Breast epithelium (tissue), 3 donors: ENCODE results near the gene NEURL1B.

Experiments used
- CTCF ChIP-seq, 3 donors: fragments of 450-650 bp; IDR thresholded peaks; one replicate each; pipeline ENCODE4 v1.5.1; 2016 to 2017; ENCODE audit warnings: antibody characterized with exemption in 3 of 3, mild to moderate bottlenecking in 3 of 3, moderate library complexity in 3 of 3
- POLR2A ChIP-seq: fragments of 450-650 bp; IDR thresholded peaks from one replicate; pipeline ENCODE4 v1.6.1; 2016; ENCODE audit warnings: antibody characterized with exemption, mild to moderate bottlenecking, moderate library complexity
- POLR2AphosphoS5 ChIP-seq, 3 donors: sonication (generic); formaldehyde crosslinking; IDR thresholded peaks; one replicate each; pipeline ENCODE4 v1.6.1; 2017; ENCODE audit warnings: antibody characterized with exemption in 3 of 3

GRCh38 chr5:172594431-172594830 lies 46.6 kb upstream of the NEURL1B start:
- TF ChIP-seq CTCF (IDR thresholded peaks at IDR 0.05), result no peak
- TF ChIP-seq POLR2AphosphoS5 (IDR thresholded peaks at IDR 0.05), result no peak
- no peak for TF ChIP-seq POLR2A
